K562 (cell line): ENCODE data around the gene UBE2M. TPM values are rescaled to one million over a fixed set of nuclear protein-coding genes. Genes with fewer than 3 reads are reported as not detected.

ENCODE experiments used
- ESRRA ChIP-seq: fragments of 450-650 bp; IDR thresholded peaks from 2 replicates; pipeline ENCODE4 v1.6.1; 2014; ENCODE audit warnings: low read depth, mild to moderate bottlenecking, moderate library complexity, borderline replicate concordance
- ETV1 ChIP-seq: fragments of 450-650 bp; conservative IDR thresholded peaks from 2 replicates; pipeline ENCODE4 v1.6.1; 2016; ENCODE audit warnings: missing genetic modification characterization, control low read depth, low read depth, missing compliant biosample characterization
- FOS ChIP-seq: IDR thresholded peaks from 3 replicates; pipeline ENCODE4 v1.6.1; 2011; ENCODE audit not compliant: insufficient read length; ENCODE audit errors: extremely low read depth
- FUS ChIP-seq: fragments of 200-400 bp; formaldehyde crosslinking; optimal IDR thresholded peaks from 2 replicates; pipeline ENCODE3; 2017; ENCODE audit warnings: low read depth, low read length
- GATAD2B ChIP-seq: fragments of 450-650 bp; IDR thresholded peaks from 2 replicates; pipeline ENCODE4 v1.6.1; 2017; ENCODE audit warnings: mild to moderate bottlenecking, borderline replicate concordance
- HES1 ChIP-seq: fragments of 450-650 bp; IDR thresholded peaks from 2 replicates; pipeline ENCODE4 v1.6.1; 2016; ENCODE audit warnings: low read depth, mild to moderate bottlenecking, moderate library complexity
- KDM2B ChIP-seq: fragments of 250-450 bp; sonication (Bioruptor Pico); IDR thresholded peaks from 2 replicates; pipeline ENCODE4 v1.8.0; 2021; ENCODE audit warnings: mild to moderate bottlenecking, moderate library complexity
- MAX ChIP-seq: sonication (generic); formaldehyde crosslinking; IDR thresholded peaks from 2 replicates; pipeline ENCODE4 v1.9.0; 2022; ENCODE audit warnings: mild to moderate bottlenecking, missing genetic modification reagents
- NFIC ChIP-seq: fragments of 450-650 bp; IDR thresholded peaks from 2 replicates; pipeline ENCODE4 v1.6.1; 2017; ENCODE audit warnings: mild to moderate bottlenecking, inconsistent platforms
- PBX2 ChIP-seq, 2 experiments: IDR thresholded peaks in 1 of 2; conservative IDR thresholded peaks in 1 of 2; 2 replicates each; pipeline ENCODE4 v1.6.1; 2016; ENCODE audit warnings: low read depth in 2 of 2, mild to moderate bottlenecking in 1 of 2, missing compliant biosample characterization in 1 of 2, missing genetic modification characterization in 1 of 2, moderate library complexity in 1 of 2
- PTTG1 ChIP-seq: fragments of 450-650 bp; IDR thresholded peaks from 2 replicates; pipeline ENCODE4 v1.6.1; 2016; ENCODE audit warnings: low read depth, mild to moderate bottlenecking, missing genetic modification characterization, missing compliant biosample characterization
- RAD21 ChIP-seq, 2 experiments: fragments of 250-450 bp in 1 of 2; fragments of 450-650 bp in 1 of 2; sonication (Bioruptor Pico) in 1 of 2; formaldehyde crosslinking in 1 of 2; IDR thresholded peaks in 1 of 2; conservative IDR thresholded peaks in 1 of 2; 2 replicates each; pipeline versions ENCODE4 v1.4.0 to v1.8.0; 2020 to 2022; ENCODE audit warnings: mild to moderate bottlenecking in 2 of 2, moderate library complexity in 1 of 2
- RBM15 ChIP-seq: fragments of 200-400 bp; formaldehyde crosslinking; IDR thresholded peaks from 2 replicates; pipeline ENCODE4 v1.6.1; 2018; ENCODE audit warnings: mild to moderate bottlenecking, low read length, moderate library complexity; ENCODE audit not compliant: insufficient read depth
- TAF7 ChIP-seq: fragments of 450-650 bp; IDR thresholded peaks from 2 replicates; pipeline ENCODE4 v1.6.1; 2016; ENCODE audit warnings: missing genetic modification characterization, missing compliant biosample characterization
- ZNF232 ChIP-seq: sonication (generic); formaldehyde crosslinking; IDR thresholded peaks from 2 replicates; pipeline ENCODE4 v1.8.0; 2022; ENCODE audit warnings: mild to moderate bottlenecking, missing genetic modification reagents
- ZNF764 ChIP-seq: fragments of 250-450 bp; sonication (Bioruptor Pico); IDR thresholded peaks from 2 replicates; pipeline ENCODE4 v1.4.0; 2020; ENCODE audit warnings: low read depth, mild to moderate bottlenecking, moderate library complexity
- polyA plus RNA-seq, 8 experiments: library from polyadenylated mRNA; depleted of rRNA in 4 of 8; stranded (reverse) in 5 of 8; unstranded in 3 of 8; fragments of >200 nt; fragmentation: Nextera tagmentation in 2 of 8; fragmentation: Illumina TruSeq in 1 of 8; extraction: Ambion mirVana in 2 of 8; extraction: Trizol in 1 of 8; gene quantifications; 2 replicates each; pipeline versions ENCODE4 v1.2.1 to v1.2.3, GENCODE V29; 2011 to 2014; ENCODE audit warnings: inconsistent platforms in 1 of 8, missing spikeins in 1 of 8
- total RNA-seq, 7 experiments: library from RNA; depleted of rRNA in 6 of 7; stranded (reverse); fragments of >200 nt in 6 of 7; fragmentation: Illumina TruSeq in 2 of 7; extraction: Trizol in 2 of 7; gene quantifications; 2 replicates each; pipeline versions ENCODE4 v1.2.1 to v1.2.3, GENCODE V29; 2011 to 2021; ENCODE audit warnings: low replicate concordance in 1 of 7
- TF ChIP-seq, protein P1 (sequence below): fragments of 450-650 bp; IDR thresholded peaks from 2 replicates; pipeline ENCODE4 v1.6.1; 2016; ENCODE audit warnings: missing biosample characterization, missing genetic modification characterization
- TF ChIP-seq, protein P2 (sequence below): fragments of 250-450 bp; sonication (Bioruptor Pico); IDR thresholded peaks from 2 replicates; pipeline ENCODE4 v1.8.0; 2022; ENCODE audit warnings: moderate library complexity, mild to moderate bottlenecking, inconsistent platforms
- TF ChIP-seq, protein P3 (sequence below): sonication (generic); formaldehyde crosslinking; IDR thresholded peaks from 2 replicates; pipeline ENCODE4 v1.8.0; 2022; ENCODE audit warnings: mild to moderate bottlenecking, low read depth, missing genetic modification reagents

UBE2M gene
- total and polyA plus RNA-seq, 9 of the 15 experiments (the other 6 are each of a cell fraction or from before 2014, with no cell fraction given): 0.92 to 163 (median 85.7) TPM

- TF ChIP-seq GATAD2B (no peak), PTTG1 (tag) (no peak), MAX (CRISPR knock-in tag) (no peak), RBM15 (no peak), ESRRA (peak; percentile 74; the same call in 1 of the 2 replicates), FUS (no peak), FOS (no peak), KDM2B (no peak), ETV1 (tag) (no peak), ZNF232 (no peak), RAD21 (CRISPR knock-in tag; conservative IDR thresholded peaks at IDR 0.05 in 1 of 2, IDR thresholded peaks at IDR 0.05 in 1 of 2) (no peak), TAF7 (tag) (no peak), HES1 (peak; percentile 68; the same call in 1 of the 2 replicates), PBX2 (CRISPR knock-in tag; IDR thresholded peaks at IDR 0.05; ENCODE audit: low read depth) (no peak), PBX2 (tag; conservative IDR thresholded peaks at IDR 0.05; ENCODE audit: low read depth) (no peak), NFIC (0 out of 2 replicates have a peak, but pooled peaks have one; percentile 14), ZNF764 (CRISPR knock-in tag) (no peak)
- TF ChIP-seq, protein P1, sequence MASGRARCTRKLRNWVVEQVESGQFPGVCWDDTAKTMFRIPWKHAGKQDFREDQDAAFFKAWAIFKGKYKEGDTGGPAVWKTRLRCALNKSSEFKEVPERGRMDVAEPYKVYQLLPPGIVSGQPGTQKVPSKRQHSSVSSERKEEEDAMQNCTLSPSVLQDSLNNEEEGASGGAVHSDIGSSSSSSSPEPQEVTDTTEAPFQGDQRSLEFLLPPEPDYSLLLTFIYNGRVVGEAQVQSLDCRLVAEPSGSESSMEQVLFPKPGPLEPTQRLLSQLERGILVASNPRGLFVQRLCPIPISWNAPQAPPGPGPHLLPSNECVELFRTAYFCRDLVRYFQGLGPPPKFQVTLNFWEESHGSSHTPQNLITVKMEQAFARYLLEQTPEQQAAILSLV: no peak
- TF ChIP-seq, protein P2, sequence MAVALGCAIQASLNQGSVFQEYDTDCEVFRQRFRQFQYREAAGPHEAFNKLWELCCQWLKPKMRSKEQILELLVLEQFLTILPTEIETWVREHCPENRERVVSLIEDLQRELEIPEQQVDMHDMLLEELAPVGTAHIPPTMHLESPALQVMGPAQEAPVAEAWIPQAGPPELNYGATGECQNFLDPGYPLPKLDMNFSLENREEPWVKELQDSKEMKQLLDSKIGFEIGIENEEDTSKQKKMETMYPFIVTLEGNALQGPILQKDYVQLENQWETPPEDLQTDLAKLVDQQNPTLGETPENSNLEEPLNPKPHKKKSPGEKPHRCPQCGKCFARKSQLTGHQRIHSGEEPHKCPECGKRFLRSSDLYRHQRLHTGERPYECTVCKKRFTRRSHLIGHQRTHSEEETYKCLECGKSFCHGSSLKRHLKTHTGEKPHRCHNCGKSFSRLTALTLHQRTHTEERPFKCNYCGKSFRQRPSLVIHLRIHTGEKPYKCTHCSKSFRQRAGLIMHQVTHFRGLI: no peak
- TF ChIP-seq, protein P3, sequence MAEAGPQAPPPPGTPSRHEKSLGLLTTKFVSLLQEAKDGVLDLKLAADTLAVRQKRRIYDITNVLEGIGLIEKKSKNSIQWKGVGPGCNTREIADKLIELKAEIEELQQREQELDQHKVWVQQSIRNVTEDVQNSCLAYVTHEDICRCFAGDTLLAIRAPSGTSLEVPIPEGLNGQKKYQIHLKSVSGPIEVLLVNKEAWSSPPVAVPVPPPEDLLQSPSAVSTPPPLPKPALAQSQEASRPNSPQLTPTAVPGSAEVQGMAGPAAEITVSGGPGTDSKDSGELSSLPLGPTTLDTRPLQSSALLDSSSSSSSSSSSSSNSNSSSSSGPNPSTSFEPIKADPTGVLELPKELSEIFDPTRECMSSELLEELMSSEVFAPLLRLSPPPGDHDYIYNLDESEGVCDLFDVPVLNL (CRISPR knock-in tag): no peak
These were observed at the start of gene UBE2M (continued) for GRCh38 chr19:58558066-58558622.
